IMR-90 (cell line): ENCODE data around the gene LMAN2L. TPM values are rescaled to one million over a fixed set of nuclear protein-coding genes. Genes with fewer than 3 reads are reported as not detected.

Experiments
- ATAC-seq: fragments of 200-7000 bp; cut with Tn5 transposase; 2 replicates; pipeline ENCODE4 v1.9.1; 2020; ENCODE audit warnings: low read depth, mild to moderate bottlenecking, moderate library complexity
- BruUV-seq: library from RNA; stranded (reverse); fragments of 400-500 nt; replicated peaks from 2 replicates; lab custom pipeline; 2021; lab: Mats Ljungman, UMichigan
- CTCF ChIA-PET: fragments of 300-600 bp; formaldehyde crosslinking; extraction: SDS; loops from one replicate; lab custom pipeline; 2021; ENCODE audit warnings: antibody characterized with exemption; lab: Yijun Ruan, JAX
- POLR2A ChIA-PET: fragments of 300-600 bp; sonication (Branson Sonifier 250); formaldehyde crosslinking; loops from one replicate; lab custom pipeline; 2022; ENCODE audit warnings: antibody characterized with exemption; ENCODE audit not compliant: unreplicated experiment; lab: Charles Lee
- DNase-seq: peaks from one replicate; pipeline ENCODE4 v3.0.0; 2013
- H2AFZ ChIP-seq: replicated peaks from 2 replicates; pipeline ENCODE3; 2013; ENCODE audit warnings: low read length, mild to moderate bottlenecking; ENCODE audit not compliant: poor library complexity
- H2AK5ac ChIP-seq: 2 replicates; pipeline ENCODE4 v1.6.1; 2013; ENCODE audit warnings: low read depth, low read length, inconsistent platforms
- H2AK9ac ChIP-seq: replicated peaks from 2 replicates; pipeline ENCODE3; 2013; ENCODE audit warnings: mild to moderate bottlenecking, low read depth, low read length, moderate library complexity; ENCODE audit not compliant: poor library complexity
- H2BK120ac ChIP-seq: 2 replicates; pipeline ENCODE4 v1.6.1; 2013; ENCODE audit warnings: low read depth, low read length, inconsistent platforms
- H2BK15ac ChIP-seq: 3 replicates; pipeline ENCODE4 v1.6.1; 2013; ENCODE audit warnings: low read depth, low read length, inconsistent platforms
- H2BK20ac ChIP-seq: 2 replicates; pipeline ENCODE4 v1.6.1; 2013; ENCODE audit warnings: low read depth, mild to moderate bottlenecking, inconsistent platforms, low read length, moderate library complexity
- H2BK5ac ChIP-seq: 2 replicates; pipeline ENCODE4 v1.6.1; 2013; ENCODE audit warnings: mild to moderate bottlenecking, low read depth, low read length, inconsistent platforms; ENCODE audit not compliant: poor library complexity, severe bottlenecking
- H3K14ac ChIP-seq: replicated peaks from 2 replicates; pipeline ENCODE4 v1.6.1; 2013; ENCODE audit warnings: low read depth, low read length, inconsistent platforms
- H3K18ac ChIP-seq: 2 replicates; pipeline ENCODE4 v1.6.1; 2013; ENCODE audit warnings: low read depth, low read length, control low read depth
- H3K23ac ChIP-seq: 2 replicates; pipeline ENCODE4 v1.6.1; 2013; ENCODE audit warnings: low read depth, low read length, inconsistent platforms
- H3K27ac ChIP-seq: 2 replicates; pipeline ENCODE4 v1.5.1; 2013; ENCODE audit warnings: mild to moderate bottlenecking, control low read depth, low read length; ENCODE audit not compliant: insufficient read depth
- H3K27me3 ChIP-seq: 2 replicates; pipeline ENCODE4 v1.6.1; 2013; ENCODE audit warnings: low read length; ENCODE audit not compliant: control insufficient read depth, insufficient read depth
- H3K36me3 ChIP-seq: 2 replicates; pipeline ENCODE4 v1.6.1; 2013; ENCODE audit warnings: low read length, mixed read lengths; ENCODE audit not compliant: control insufficient read depth, insufficient read depth
- H3K4ac ChIP-seq: 2 replicates; pipeline ENCODE4 v1.6.1; 2013; ENCODE audit warnings: low read depth, low read length, inconsistent platforms
- H3K4me1 ChIP-seq: 2 replicates; pipeline ENCODE4 v1.6.1; 2013; ENCODE audit warnings: low read length, mixed read lengths; ENCODE audit not compliant: control insufficient read depth, insufficient read depth
- H3K4me2 ChIP-seq: 2 replicates; pipeline ENCODE4 v1.6.1; 2013; ENCODE audit warnings: low read depth, mild to moderate bottlenecking, control low read depth, low read length, moderate library complexity
- H3K4me3 ChIP-seq: 2 replicates; pipeline ENCODE4 v1.5.1; 2013; ENCODE audit warnings: low read depth, mild to moderate bottlenecking, control low read depth, low read length, moderate library complexity; ENCODE audit not compliant: insufficient read depth
- H3K56ac ChIP-seq: 2 replicates; pipeline ENCODE4 v1.6.1; 2013; ENCODE audit warnings: low read length, inconsistent platforms; ENCODE audit not compliant: insufficient read depth; ENCODE audit errors: extremely low read depth
- H3K79me1 ChIP-seq, 2 experiments: 2 replicates each; pipeline ENCODE4 v1.6.1; 2013; ENCODE audit warnings: low read length in 2 of 2, inconsistent platforms in 1 of 2, low read depth in 1 of 2
- H3K9ac ChIP-seq: 2 replicates; pipeline ENCODE4 v1.6.1; 2013; ENCODE audit warnings: low read depth, low read length, control low read depth
- H3K9me1 ChIP-seq: 2 replicates; pipeline ENCODE4 v1.6.1; 2013; ENCODE audit warnings: low read length, inconsistent platforms; ENCODE audit not compliant: insufficient read depth
- H3K9me3 ChIP-seq: 2 replicates; pipeline ENCODE4 v1.6.1; 2013; ENCODE audit warnings: low read length; ENCODE audit not compliant: control insufficient read depth, insufficient read depth
- H4K20me1 ChIP-seq: 2 replicates; pipeline ENCODE4 v1.6.1; 2013; ENCODE audit warnings: low read length, inconsistent platforms; ENCODE audit not compliant: insufficient read depth
- H4K5ac ChIP-seq: 2 replicates; pipeline ENCODE4 v1.6.1; 2013; ENCODE audit warnings: mild to moderate bottlenecking, low read depth, low read length, control low read depth
- H4K8ac ChIP-seq, 2 experiments: 2 replicates each; pipeline ENCODE4 v1.6.1; 2013; ENCODE audit warnings: low read depth in 2 of 2, low read length in 2 of 2, control low read depth in 1 of 2, inconsistent platforms in 1 of 2
- H4K91ac ChIP-seq: 2 replicates; pipeline ENCODE4 v1.6.1; 2013; ENCODE audit warnings: low read depth, low read length, inconsistent platforms; ENCODE audit not compliant: insufficient read depth
- BHLHE40 ChIP-seq: fragments of 150-350 bp; IDR thresholded peaks from 2 replicates; pipeline ENCODE4 v1.6.1; 2016; ENCODE audit warnings: mild to moderate bottlenecking, low read depth, low read length
- CEBPB ChIP-seq: IDR thresholded peaks from 2 replicates; pipeline ENCODE4 v1.6.1; 2012; ENCODE audit warnings: low read depth, low read length, improper control_type of control experiment
- FOS ChIP-seq: fragments of 150-350 bp; IDR thresholded peaks from 2 replicates; pipeline ENCODE4 v1.6.1; 2016; ENCODE audit warnings: low read depth, low read length
- RFX5 ChIP-seq: IDR thresholded peaks from 2 replicates; pipeline ENCODE4 v1.8.0; 2012; ENCODE audit warnings: low read depth, mild to moderate bottlenecking, low read length, moderate library complexity
- WGBS, 2 experiments: methylation state at CpG; one replicate each; pipeline versions ENCODE4 v1.1.5 to v1.1.7; 2013; ENCODE audit warnings: missing lambda C conversion rate in 2 of 2; ENCODE audit not compliant: insufficient read length in 1 of 2; ENCODE audit errors: extremely low coverage in 2 of 2; 5-methylcytosine and 5-hydroxymethylcytosine counted together
- dilution Hi-C: fragments of 300-500 bp; cut with HindIII; formaldehyde crosslinking; loops from one replicate; pipeline ENCODE4 v1.14.3; 2018; ENCODE audit warnings: low sequenced_read_pairs; ENCODE audit not compliant: unreplicated experiment
- in situ Hi-C: fragments of 300-500 bp; cut with MboI; formaldehyde crosslinking; loops from 3 replicates; pipeline ENCODE4 v1.14.3; 2019; ENCODE audit warnings: low sequenced_read_pairs, inconsistent platforms, mixed read lengths
- intact Hi-C: fragments of 100-400 bp; cut with micrococcal nuclease; formaldehyde crosslinking; loops from 2 replicates; pipeline ENCODE4 v1.10.0; 2022
- polyA plus RNA-seq, 3 experiments: library from polyadenylated mRNA; depleted of rRNA; stranded (reverse); fragments of >200 nt; gene quantifications; 2 replicates each; pipeline ENCODE4 v1.2.3, GENCODE V29; 2012; ENCODE audit warnings: low replicate concordance in 1 of 3
- total RNA-seq: library from RNA; depleted of rRNA; stranded (reverse); fragments of >200 nt; gene quantifications from 2 replicates; pipeline ENCODE4 v1.2.3, GENCODE V29; 2012
- TF ChIP-seq, protein P1 (sequence below): fragments of 150-350 bp; IDR thresholded peaks from 2 replicates; pipeline ENCODE4 v1.6.1; 2016; ENCODE audit warnings: low read depth, mild to moderate bottlenecking, low read length, moderate library complexity, borderline replicate concordance

The LMAN2L gene
- total and polyA plus RNA-seq, 2 of the 4 experiments (the other 2 are of a cell fraction), result 22.5 to 22.9 TPM

DNA sequence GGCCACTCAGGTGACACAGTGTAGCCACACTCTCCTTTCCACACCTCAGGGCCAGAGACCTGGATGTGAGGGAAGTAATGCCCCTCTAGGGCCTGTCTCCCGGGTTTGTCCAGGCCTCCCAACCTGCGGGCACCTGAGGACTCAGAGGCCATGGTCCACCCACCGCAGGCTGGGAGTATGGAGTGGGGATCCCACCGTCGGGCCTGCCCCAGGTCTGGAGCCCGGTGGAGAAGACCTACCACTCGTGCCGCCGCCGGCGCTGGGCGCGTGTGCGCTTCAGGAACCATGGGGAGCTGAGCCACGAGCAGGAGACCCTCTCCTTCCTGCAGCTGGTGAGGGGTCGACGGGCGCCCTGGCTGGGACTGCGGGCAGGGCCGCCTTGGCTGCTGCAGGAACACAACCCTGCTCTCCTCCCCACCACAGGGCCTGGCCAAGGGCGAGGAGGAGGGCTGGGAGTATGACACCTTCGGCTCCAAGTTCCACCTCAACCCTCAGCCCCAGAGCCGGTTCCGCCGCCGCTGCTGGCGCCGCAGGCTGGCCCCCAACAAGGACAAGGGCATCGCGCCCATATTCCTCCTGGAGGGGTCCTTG is 48.7 kb downstream of the LMAN2L start:
- CTCF ChIA-PET, result no interaction called here
- in situ Hi-C loops, result no loop called here

More for the DNA sequence above, 48.7 kb downstream of the LMAN2L start:
- H3K4me1 ChIP-seq, result no peaks in the 10 kb centered on the region
- intact Hi-C loops (no loop called here), dilution Hi-C loops (no loop called here)
- TF ChIP-seq FOS (no peak), CEBPB (no peak), RFX5 (no peak), BHLHE40 (no peak)
- TF ChIP-seq, protein P1, sequence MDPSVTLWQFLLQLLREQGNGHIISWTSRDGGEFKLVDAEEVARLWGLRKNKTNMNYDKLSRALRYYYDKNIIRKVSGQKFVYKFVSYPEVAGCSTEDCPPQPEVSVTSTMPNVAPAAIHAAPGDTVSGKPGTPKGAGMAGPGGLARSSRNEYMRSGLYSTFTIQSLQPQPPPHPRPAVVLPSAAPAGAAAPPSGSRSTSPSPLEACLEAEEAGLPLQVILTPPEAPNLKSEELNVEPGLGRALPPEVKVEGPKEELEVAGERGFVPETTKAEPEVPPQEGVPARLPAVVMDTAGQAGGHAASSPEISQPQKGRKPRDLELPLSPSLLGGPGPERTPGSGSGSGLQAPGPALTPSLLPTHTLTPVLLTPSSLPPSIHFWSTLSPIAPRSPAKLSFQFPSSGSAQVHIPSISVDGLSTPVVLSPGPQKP, result no peak
- H2BK120ac ChIP-seq, result no peak overlapping the region
- H4K20me1 ChIP-seq, result no peaks in the 10 kb centered on the region
- no peak overlapping the region for H2BK20ac ChIP-seq
- H2BK5ac ChIP-seq, result no peak overlapping the region
- H3K56ac ChIP-seq, result no peak overlapping the region
- no peak overlapping the region for H2AFZ ChIP-seq
- no peak for DNase-seq
- no peak overlapping the region for H3K23ac ChIP-seq
- H2AK5ac ChIP-seq, result no peak overlapping the region
- H3K27me3 ChIP-seq, result no peaks in the 10 kb centered on the region
- H3K79me1 ChIP-seq, result no peaks in the 10 kb centered on the region
- 86% methylated on average over 17 of the region's 30 CpGs; no CpG with 5 or more reads in 1 of the 2 experiments for WGBS, 2 experiments
- no peak overlapping the region for H3K18ac ChIP-seq
- H3K27ac ChIP-seq, result no peak overlapping the region
- H2AK9ac ChIP-seq, result no peak overlapping the region
- H4K8ac ChIP-seq, result no peak overlapping the region
- no peak overlapping the region for H2BK15ac ChIP-seq
- POLR2A ChIA-PET, result no interaction called here
- no peaks in the 10 kb centered on the region for H3K36me3 ChIP-seq
- no peak overlapping the region for H3K9ac ChIP-seq
- no TSS peak for BruUV-seq
- no peak overlapping the region for H3K14ac ChIP-seq
- no peak overlapping the region for H4K5ac ChIP-seq
- no peak overlapping the region for H3K4me2 ChIP-seq
- H4K91ac ChIP-seq, result no peak overlapping the region
- H3K9me1 ChIP-seq, result 0 out of 2 replicates have a peak, but pooled peaks cover 4% of the 10 kb centered on the region
- no peaks in the 10 kb centered on the region for H3K9me3 ChIP-seq
- no peak overlapping the region for H3K4me3 ChIP-seq
- no peak overlapping the region for H3K4ac ChIP-seq
- ATAC-seq, result no peak
